DOHH2 (cell line): ENCODE results near the gene HAO1.

Source experiments
- CTCF ChIP-seq: fragments of 200-600 bp; sonication (generic); IDR thresholded peaks from one replicate; pipeline ENCODE4 v1.5.1; 2014; ENCODE audit warnings: antibody characterized with exemption, mild to moderate bottlenecking, low read depth, low read length; ENCODE audit not compliant: poor library complexity, severe bottlenecking
- EZH2phosphoT487 ChIP-seq: fragments of 200-600 bp; sonication (generic); IDR thresholded peaks from 2 replicates; pipeline ENCODE4 v1.6.1; 2017; ENCODE audit warnings: borderline replicate concordance, mild to moderate bottlenecking, antibody characterized with exemption, low read length, moderate library complexity, mixed read lengths

GRCh38 chr20:7850775-7851490 is 89.3 kb downstream of the HAO1 start:
- TF ChIP-seq CTCF (no peak), EZH2phosphoT487 (no peak)
